ENCODE measurements around the gene ANKK1. TPM values are rescaled to one million over a fixed set of nuclear protein-coding genes. Genes with fewer than 3 reads are reported as not detected.

Gene ANKK1
- total and polyA plus RNA-seq, 8 donors = 0.12 to 2.1 (median 0.22) TPM; not detected in 1

DNA sequence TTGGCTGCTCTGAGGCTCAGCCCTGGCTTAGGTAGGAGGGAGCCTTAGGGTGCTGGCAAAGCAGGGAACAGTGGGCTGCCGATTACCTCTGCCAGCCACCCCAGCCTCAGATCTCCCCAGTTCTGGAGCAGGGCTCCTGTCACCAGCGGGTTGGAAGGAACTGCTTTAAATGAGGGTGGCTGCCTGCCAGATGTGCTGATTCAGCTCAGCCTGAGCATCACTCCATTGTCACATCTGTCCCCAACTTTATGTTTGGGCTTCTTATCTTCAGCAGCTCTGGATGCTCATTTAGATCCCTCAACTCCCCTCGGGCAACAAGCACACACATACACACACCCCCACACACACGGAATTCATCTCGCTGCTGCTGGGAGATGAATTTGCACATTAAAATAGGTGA, 16.9 kb upstream of the ANKK1 start:
- no peak overlapping the region for H3K4me3 ChIP-seq
- H3K27ac ChIP-seq = no peak overlapping the region
- no peak for FAIRE-seq
- peaks cover 0 to 4% (median 0%) of the 10 kb centered on the region in 3 donors for H3K36me3 ChIP-seq
- intact Hi-C loops (cut with DNase I) = no loop called here
- 84 to 89% methylated on average over 5 of the region's 5 CpGs for WGBS, 2 donors
- ATAC-seq = no peak
- no peak for DNase-seq
- TF ChIP-seq, protein P1, sequence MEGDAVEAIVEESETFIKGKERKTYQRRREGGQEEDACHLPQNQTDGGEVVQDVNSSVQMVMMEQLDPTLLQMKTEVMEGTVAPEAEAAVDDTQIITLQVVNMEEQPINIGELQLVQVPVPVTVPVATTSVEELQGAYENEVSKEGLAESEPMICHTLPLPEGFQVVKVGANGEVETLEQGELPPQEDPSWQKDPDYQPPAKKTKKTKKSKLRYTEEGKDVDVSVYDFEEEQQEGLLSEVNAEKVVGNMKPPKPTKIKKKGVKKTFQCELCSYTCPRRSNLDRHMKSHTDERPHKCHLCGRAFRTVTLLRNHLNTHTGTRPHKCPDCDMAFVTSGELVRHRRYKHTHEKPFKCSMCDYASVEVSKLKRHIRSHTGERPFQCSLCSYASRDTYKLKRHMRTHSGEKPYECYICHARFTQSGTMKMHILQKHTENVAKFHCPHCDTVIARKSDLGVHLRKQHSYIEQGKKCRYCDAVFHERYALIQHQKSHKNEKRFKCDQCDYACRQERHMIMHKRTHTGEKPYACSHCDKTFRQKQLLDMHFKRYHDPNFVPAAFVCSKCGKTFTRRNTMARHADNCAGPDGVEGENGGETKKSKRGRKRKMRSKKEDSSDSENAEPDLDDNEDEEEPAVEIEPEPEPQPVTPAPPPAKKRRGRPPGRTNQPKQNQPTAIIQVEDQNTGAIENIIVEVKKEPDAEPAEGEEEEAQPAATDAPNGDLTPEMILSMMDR (IDR thresholded peaks at IDR 0.05) = no peak
- no peaks in the 10 kb centered on the region for H3K27me3 ChIP-seq
- no peaks in the 10 kb centered on the region for H3K4me1 ChIP-seq
- no peaks in the 10 kb centered on the region for H3K9me3 ChIP-seq

DNA sequence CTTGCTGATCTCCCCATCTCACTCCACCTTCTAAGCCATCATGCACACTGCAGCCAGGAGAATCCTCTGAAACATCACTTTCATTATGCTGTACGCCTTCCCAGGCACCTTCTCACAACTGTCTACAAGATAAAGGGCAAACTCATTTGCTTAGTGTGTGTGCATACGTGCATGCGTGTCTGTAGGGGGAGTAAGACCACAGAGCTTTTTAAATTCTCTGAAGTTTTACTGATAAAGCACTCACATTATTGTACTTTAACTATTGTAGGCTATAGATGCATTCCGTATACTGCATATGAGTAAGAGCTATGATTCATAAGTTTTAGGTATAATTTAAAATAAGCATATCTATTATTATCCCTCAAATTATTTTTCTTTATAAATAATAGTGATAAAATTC, 15.3 kb upstream of the ANKK1 start:
- WGBS, 2 donors = 84 to 86% methylated on average over 4 of the region's 4 CpGs
- Histone ChIP-seq H3K27me3 (no peaks in the 10 kb centered on the region), H3K4me1 (no peaks in the 10 kb centered on the region), H3K36me3 (peaks cover 0 to 4% (median 0%) of the 10 kb centered on the region in 3 donors), H3K9me3 (no peaks in the 10 kb centered on the region), H3K4me3 (no peak overlapping the region), H3K27ac (no peak overlapping the region)
- no peak for DNase-seq
- intact Hi-C loops (cut with DNase I) = no loop called here
- TF ChIP-seq, protein P1 (IDR thresholded peaks at IDR 0.05) = no peak
- no peak for ATAC-seq
- no peak for FAIRE-seq

- no peak overlapping the region for H3K27ac ChIP-seq
- no peak overlapping the region for H3K4me3 ChIP-seq
- H3K36me3 ChIP-seq = peaks cover 0 to 4% (median 0%) of the 10 kb centered on the region in 3 donors
- no peaks in the 10 kb centered on the region for H3K4me1 ChIP-seq
- intact Hi-C loops (cut with DNase I) = no loop called here
- ATAC-seq (no peak), DNase-seq (no peak), FAIRE-seq (no peak)
- WGBS, 2 donors = 84 to 88% methylated on average over 3 of the region's 3 CpGs
- TF ChIP-seq, protein P1 (IDR thresholded peaks at IDR 0.05) = no peak
- H3K27me3 ChIP-seq = no peaks in the 10 kb centered on the region
- H3K9me3 ChIP-seq = no peaks in the 10 kb centered on the region
Measured at GRCh38 chr11:113373306-113373705, 14.3 kb upstream of the ANKK1 start.

- FAIRE-seq = no peak
- H3K36me3 ChIP-seq = peaks cover 0 to 4% (median 0%) of the 10 kb centered on the region in 3 donors
Measured at GRCh38 chr11:113373981-113374560, 13.5 kb upstream of the ANKK1 start.

DNA sequence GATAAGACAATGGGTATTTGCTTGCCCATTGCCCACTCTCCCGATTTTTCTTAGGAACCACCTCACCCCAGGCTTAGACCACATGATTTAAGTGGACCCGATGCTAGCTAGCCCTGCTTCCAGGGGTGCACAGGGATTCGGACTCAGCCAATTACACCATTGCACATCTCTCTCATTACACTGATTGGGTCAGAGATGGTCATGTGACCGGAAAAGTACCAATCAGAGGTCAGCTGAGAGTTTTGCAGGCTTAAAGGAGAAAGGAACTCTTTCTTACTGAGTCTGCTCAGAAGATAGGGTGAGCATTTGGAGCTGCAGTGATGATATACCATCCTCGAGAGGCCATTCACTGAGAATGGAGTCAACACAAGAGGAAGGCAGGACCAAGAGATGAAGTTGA, 12.2 kb upstream of the ANKK1 start:
- Histone ChIP-seq H3K9me3 (no peaks in the 10 kb centered on the region), H3K36me3 (peaks cover 0 to 4% (median 0%) of the 10 kb centered on the region in 3 donors), H3K27ac (no peak overlapping the region), H3K4me1 (no peaks in the 10 kb centered on the region), H3K27me3 (no peaks in the 10 kb centered on the region), H3K4me3 (no peak overlapping the region)
- intact Hi-C loops (cut with DNase I) = no loop called here
- DNase-seq = no peak
- 87 to 93% methylated on average over 5 of the region's 5 CpGs for WGBS, 2 donors
- TF ChIP-seq, protein P1 (IDR thresholded peaks at IDR 0.05) = no peak
- FAIRE-seq = no peak
- no peak for ATAC-seq

More at GRCh38 chr11:113373981-113374560, 13.5 kb upstream of the ANKK1 start:
- TF ChIP-seq, protein P1 (IDR thresholded peaks at IDR 0.05) = no peak
- no peak for DNase-seq
- intact Hi-C loops (cut with DNase I) = no loop called here
- Histone ChIP-seq H3K9me3 (no peaks in the 10 kb centered on the region), H3K27me3 (no peaks in the 10 kb centered on the region), H3K27ac (no peak overlapping the region), H3K4me3 (no peak overlapping the region), H3K4me1 (no peaks in the 10 kb centered on the region)
- ATAC-seq = no peak
- WGBS, 2 donors = 78 to 88% methylated on average over 10 of the region's 10 CpGs

All from pancreas (tissue), 10 donors.